A549 (cell line): ENCODE data around the gene CLDN6. TPM values are rescaled to one million over a fixed set of nuclear protein-coding genes. Genes with fewer than 3 reads are reported as not detected.

Source experiments
- ATAC-seq, 2 experiments: fragments of 200-7000 bp in 1 of 2; fragments of >200 bp in 1 of 2; cut with Nextera tagmentation in 1 of 2; cut with Tn5 transposase in 1 of 2; 3 replicates each; pipeline versions ENCODE4 v1.8.0 to v1.9.1; 2018 to 2020; ENCODE audit warnings: mild to moderate bottlenecking in 1 of 2, moderate library complexity in 1 of 2
- CTCF ChIA-PET: fragments of 300-600 bp; sonication (Branson Sonifier 250); formaldehyde crosslinking; extraction: SDS; loops from one replicate; lab custom pipeline; 2021; ENCODE audit warnings: antibody characterized with exemption, inconsistent platforms; lab: Yijun Ruan, JAX
- POLR2A ChIA-PET: fragments of 350-600 bp; formaldehyde crosslinking; extraction: SDS; loops from one replicate; lab custom pipeline; 2021; ENCODE audit warnings: antibody characterized with exemption, inconsistent platforms; lab: Yijun Ruan, JAX
- DNase-seq, 2 experiments: peaks; one replicate each; pipeline versions ENCODE4 v3.0.0 to v3.0.0-alpha.2; 2011 to 2016; ENCODE audit warnings: low read depth in 1 of 2, low spot score in 1 of 2
- FAIRE-seq: peaks from 2 replicates; lab custom pipeline; 2011; peaks lifted over from hg19 to GRCh38; lab: Jason Lieb, UNC
- H3K27ac ChIP-seq, 2 experiments: fragments of >200 bp; sonication (Bioruptor Twin); formaldehyde crosslinking; 3 replicates each; pipeline ENCODE4 v1.5.1; 2016 to 2017
- H3K4me1 ChIP-seq: fragments of >200 bp; sonication (Bioruptor Twin); formaldehyde crosslinking; 3 replicates; pipeline ENCODE4 v1.6.1; 2016
- H3K4me2 ChIP-seq: fragments of >200 bp; sonication (Bioruptor Twin); formaldehyde crosslinking; 3 replicates; pipeline ENCODE4 v1.6.1; 2016
- H3K4me3 ChIP-seq: fragments of >200 bp; sonication (Bioruptor Twin); formaldehyde crosslinking; 3 replicates; pipeline ENCODE4 v1.5.1; 2016
- H3K9me3 ChIP-seq: fragments of >200 bp; sonication (Bioruptor Twin); formaldehyde crosslinking; 3 replicates; pipeline ENCODE4 v1.6.1; 2016
- CBX2 ChIP-seq: fragments of 200-600 bp; sonication (generic); IDR thresholded peaks from 2 replicates; pipeline ENCODE4 v1.6.1; 2016; ENCODE audit warnings: low read depth, mild to moderate bottlenecking, borderline replicate concordance
- CBX8 ChIP-seq: fragments of 200-600 bp; sonication (generic); IDR thresholded peaks from 2 replicates; pipeline ENCODE4 v1.6.1; 2016
- EP300 ChIP-seq, 2 experiments: fragments of >200 bp; sonication (Bioruptor Twin); formaldehyde crosslinking; IDR thresholded peaks; 2 replicates in 1 of 2; 3 replicates in 1 of 2; pipeline ENCODE4 v1.6.1; 2016 to 2017
- ESRRA ChIP-seq: fragments of 150-350 bp; IDR thresholded peaks from 2 replicates; pipeline ENCODE4 v1.6.1; 2014; ENCODE audit warnings: mild to moderate bottlenecking, low read length, borderline replicate concordance
- GATA3 ChIP-seq: IDR thresholded peaks from 2 replicates; pipeline ENCODE4 v1.6.1; 2012; ENCODE audit warnings: borderline replicate concordance
- HDAC2 ChIP-seq: fragments of 200-600 bp; sonication (generic); IDR thresholded peaks from 2 replicates; pipeline ENCODE4 v1.6.1; 2016
- HOXA7 ChIP-seq: fragments of 250-450 bp; sonication (Bioruptor Pico); IDR thresholded peaks from 2 replicates; pipeline ENCODE4 v1.5.0; 2020; ENCODE audit warnings: mild to moderate bottlenecking, moderate library complexity
- JUNB ChIP-seq: fragments of >200 bp; sonication (Bioruptor Twin); formaldehyde crosslinking; IDR thresholded peaks from 2 replicates; pipeline ENCODE4 v1.6.1; 2016
- KDM1A ChIP-seq: fragments of 200-600 bp; sonication (generic); IDR thresholded peaks from 2 replicates; pipeline ENCODE4 v1.6.1; 2016; ENCODE audit warnings: low read depth, mild to moderate bottlenecking
- KDM5A ChIP-seq: fragments of 200-600 bp; sonication (generic); IDR thresholded peaks from 2 replicates; pipeline ENCODE4 v1.6.1; 2016; ENCODE audit warnings: antibody characterized with exemption, mild to moderate bottlenecking
- POLR2A ChIP-seq: IDR thresholded peaks from 2 replicates; pipeline ENCODE4 v1.6.1; 2012; ENCODE audit warnings: mild to moderate bottlenecking, low read length
- POLR2AphosphoS2 ChIP-seq: conservative IDR thresholded peaks from 2 replicates; pipeline ENCODE4 v1.6.1; 2012; ENCODE audit warnings: low read length, improper control_type of control experiment, inconsistent platforms
- SREBF2 ChIP-seq: fragments of 450-650 bp; IDR thresholded peaks from 2 replicates; pipeline ENCODE4 v1.6.1; 2014; ENCODE audit warnings: mild to moderate bottlenecking, moderate library complexity
- TFCP2L1 ChIP-seq: fragments of 250-450 bp; sonication (Bioruptor Pico); IDR thresholded peaks from 2 replicates; pipeline ENCODE4 v1.5.0; 2021; ENCODE audit warnings: mild to moderate bottlenecking
- TP53 ChIP-seq: fragments of 250-450 bp; sonication (Bioruptor Pico); IDR thresholded peaks from 2 replicates; pipeline ENCODE4 v1.5.0; 2021; ENCODE audit warnings: mild to moderate bottlenecking, moderate library complexity
- ZFP36 ChIP-seq: fragments of 450-650 bp; IDR thresholded peaks from 2 replicates; pipeline ENCODE4 v1.6.1; 2014; ENCODE audit warnings: borderline replicate concordance; ENCODE audit not compliant: partially characterized antibody
- ZSCAN20 ChIP-seq: fragments of 250-450 bp; sonication (Bioruptor Pico); IDR thresholded peaks from 2 replicates; pipeline ENCODE4 v1.8.0; 2022; ENCODE audit warnings: mild to moderate bottlenecking, moderate library complexity
- WGBS: methylation state at CpG from one replicate; pipeline ENCODE4 v1.1.6; 2017; ENCODE audit errors: missing lambda C conversion rate; 5-methylcytosine and 5-hydroxymethylcytosine counted together
- polyA plus RNA-seq, 4 experiments: library from polyadenylated mRNA; depleted of rRNA in 3 of 4; stranded (reverse); fragments of >200 nt; fragmentation: RNase III in 1 of 4; extraction: RNeasy Plus Mini Kit Qiagen cat#74134 plus additional on column Dnase treatment in 1 of 4; gene quantifications; 2 replicates in 3 of 4; 3 replicates in 1 of 4; pipeline ENCODE4 v1.2.3, GENCODE V29; 2011 to 2017

CLDN6 gene
- polyA plus RNA-seq, 2 of the 4 experiments (the other 2 are of a cell fraction), result 0.25 TPM; not detected in 1

DNA sequence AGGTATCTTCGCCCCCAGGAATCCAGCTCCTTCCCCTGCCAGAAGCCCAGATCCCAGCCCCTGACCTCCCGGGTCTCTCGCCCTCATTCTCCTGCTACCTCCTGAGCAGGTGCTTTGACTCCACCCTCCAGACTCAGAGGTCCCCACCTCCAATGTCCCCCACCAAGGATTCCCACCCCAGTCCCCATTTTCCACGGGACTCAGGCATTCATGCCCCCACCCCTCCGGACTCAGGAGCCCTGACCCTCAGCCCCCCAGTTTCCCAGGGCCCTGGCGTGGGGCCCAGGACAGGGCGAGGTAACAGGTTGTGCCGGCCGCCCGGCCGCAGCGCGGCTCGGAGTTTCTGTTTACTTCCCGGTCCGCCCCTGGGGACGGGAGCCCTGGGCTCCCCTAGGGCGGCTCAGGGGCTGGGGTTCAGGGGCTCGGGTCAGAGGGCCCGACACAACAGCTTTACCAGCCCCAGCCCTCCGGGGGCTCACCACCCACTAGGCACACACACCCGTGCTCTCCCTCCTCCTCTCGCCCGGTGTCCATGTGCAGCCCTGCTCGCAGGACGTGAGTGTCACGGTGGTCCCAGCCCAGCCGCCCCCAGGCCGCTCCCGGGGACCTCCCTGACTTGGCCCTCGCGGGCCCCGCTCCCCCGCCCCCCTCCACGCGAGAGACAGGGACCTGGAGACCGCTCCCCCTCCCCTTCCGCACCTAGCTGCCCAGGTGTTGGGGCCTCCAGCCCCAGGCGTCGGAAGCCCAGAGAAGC lies 18.2 kb upstream of the CLDN6 start (continued):
- no peak for TF ChIP-seq ZSCAN20 (CRISPR knock-in tag)
- TF ChIP-seq JUNB, result no peak
- TF ChIP-seq CBX2, result no peak
- TF ChIP-seq CBX8, result no peak
- TF ChIP-seq TFCP2L1 (CRISPR knock-in tag), result no peak
- TF ChIP-seq KDM1A, result no peak

DNA sequence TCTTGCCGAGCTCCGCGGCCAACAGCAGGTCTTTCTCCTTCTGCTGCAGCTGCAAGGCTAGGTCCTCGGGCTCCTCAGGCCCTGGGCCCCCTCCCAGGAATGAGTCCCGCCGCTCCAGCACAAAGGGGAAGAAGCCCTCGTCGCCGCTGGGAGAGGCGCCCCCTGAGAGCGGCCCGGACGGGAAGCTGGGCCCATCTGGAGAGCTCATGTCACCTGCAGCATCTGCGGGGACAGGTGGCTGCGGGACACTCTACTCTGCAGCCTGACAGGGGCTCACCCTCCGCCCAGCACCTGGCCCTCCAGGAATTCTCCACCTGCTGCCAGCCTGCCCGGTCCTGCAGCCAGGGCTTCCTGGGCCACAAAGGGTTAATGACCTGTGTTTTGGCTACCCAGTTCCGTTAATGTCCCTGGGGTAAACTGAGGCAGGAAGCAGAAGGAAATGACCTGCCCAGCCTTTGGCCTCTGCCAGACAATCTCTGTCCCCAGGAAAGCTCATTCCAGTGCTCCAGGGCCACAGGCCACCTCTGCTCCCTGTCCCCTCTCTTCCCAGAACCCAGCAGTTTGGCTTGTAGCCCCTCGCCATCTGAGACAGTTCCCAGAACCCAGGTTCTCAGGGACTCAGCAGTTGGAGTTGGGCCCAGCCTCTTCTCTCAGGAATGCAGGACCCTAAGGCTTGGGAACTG lies 17.4 kb upstream of the CLDN6 start:
- Histone ChIP-seq H3K4me3 (no peak overlapping the region), H3K4me1 (0 out of 3 replicates have a peak, but pooled peaks cover 4% of the 10 kb centered on the region), H3K9me3 (no peaks in the 10 kb centered on the region), H3K27ac (no peak overlapping the region), H3K4me2 (peak overlapping the region; percentile 68; the same call in 2 of the 3 replicates)
- no peak for ATAC-seq
- WGBS, result 59% methylated on average over 11 of the region's 19 CpGs
- ChIA-PET CTCF (interaction anchor here (0.5 to 11.8 kb wide), 7 partner anchors 6 to 94 kb away, joined by 3 to 178 read pairs (median 16); partner anchors contain the start of genes TNFRSF12A and ZSCAN10), POLR2A (interaction anchor here (0.6 kb wide), 1 partner anchor 14 kb away, joined by 4 read pairs; no protein-coding TSS in a partner anchor)
- no peak for TF ChIP-seq GATA3
- no peak for TF ChIP-seq HDAC2
- no peak for TF ChIP-seq POLR2A
- no peak for TF ChIP-seq TFCP2L1 (CRISPR knock-in tag)
- TF ChIP-seq ESRRA, result no peak
- no peak for DNase-seq
- no peak for FAIRE-seq

- FAIRE-seq (no peak), DNase-seq (no peak), ATAC-seq (no peak)
- CTCF ChIA-PET, result interaction anchor here (0.8 to 11.0 kb wide), 14 partner anchors 8 to 141 kb away, joined by 3 to 214 read pairs (median 6); partner anchors contain the start of genes BICDL2, CLDN9, HCFC1R1 and ZNF205
- 34% methylated on average over 7 of the region's 7 CpGs for WGBS
- Histone ChIP-seq H3K27ac (no peak overlapping the region), H3K9me3 (no peaks in the 10 kb centered on the region), H3K4me1 (peaks cover 13% of the 10 kb centered on the region), H3K4me3 (no peak overlapping the region), H3K4me2 (no peak overlapping the region)
- POLR2A ChIA-PET, result interaction anchor here (3.8 kb wide), 1 partner anchor 12 kb away, joined by 40 read pairs; the partner anchor contains the start of gene TNFRSF12A
- TF ChIP-seq KDM5A (no peak), EP300 (IDR thresholded peaks at IDR 0.05) (no peak), SREBF2 (no peak), HOXA7 (CRISPR knock-in tag) (no peak)
Observed at GRCh38 chr16:3032624-3033023, 14.6 kb upstream of the CLDN6 start.

DNA sequence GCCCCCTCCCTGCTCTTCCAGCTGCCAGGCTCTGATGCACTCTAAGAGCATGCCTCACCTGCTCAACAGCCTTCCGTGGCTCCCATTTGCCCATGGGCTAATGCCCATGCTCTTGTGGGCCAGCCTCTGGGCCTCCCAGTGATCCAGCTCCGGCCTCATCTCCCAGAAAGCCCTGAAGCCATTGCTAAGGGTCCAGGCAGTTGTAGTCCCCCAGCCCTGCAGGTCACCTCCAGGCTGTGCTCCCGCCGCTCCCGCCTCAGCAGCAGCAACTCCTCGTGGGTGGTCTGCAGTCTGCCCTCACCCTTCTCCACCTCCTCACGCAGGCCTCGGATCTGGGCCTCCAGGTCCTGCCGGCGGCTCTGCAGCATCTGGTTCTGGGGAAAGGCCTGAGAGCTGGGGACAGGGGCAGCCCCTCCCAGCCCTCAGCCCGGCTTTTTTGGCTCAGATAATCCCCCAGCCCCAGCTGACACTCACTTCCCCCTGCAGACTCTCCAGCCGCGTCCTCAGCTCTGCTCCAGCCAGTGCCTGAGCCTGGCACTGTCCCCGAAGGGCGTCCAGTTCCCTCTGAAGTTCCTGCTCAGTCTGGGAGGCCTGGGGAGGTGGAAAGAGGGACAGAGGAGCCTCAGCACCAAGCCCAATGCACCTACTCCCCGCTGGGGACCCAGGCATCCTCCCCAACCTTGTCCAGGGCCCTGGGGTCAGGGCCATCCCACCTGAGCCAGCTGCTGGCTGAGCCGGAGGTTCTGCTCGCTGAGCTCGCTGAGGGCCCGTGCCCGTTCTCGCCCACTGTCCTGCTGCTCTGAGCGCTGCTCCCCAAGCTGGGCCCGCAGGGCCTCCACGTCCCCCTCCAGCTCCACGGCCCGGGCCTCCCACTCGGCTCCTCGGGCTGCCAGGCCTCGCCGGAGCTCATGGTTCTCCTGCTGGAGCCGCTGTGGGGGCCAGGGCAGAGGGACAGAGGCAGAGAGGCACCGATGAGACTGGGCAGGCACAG lies 12.5 kb upstream of the CLDN6 start:
- Histone ChIP-seq H3K4me2 (no peak overlapping the region), H3K27ac (no peak overlapping the region)
- peak in 1 of 2 experiments; percentile 3; a peak in 3 of 6 replicates for ATAC-seq

More for the DNA sequence above, 12.5 kb upstream of the CLDN6 start:
- Histone ChIP-seq H3K4me3 (no peak overlapping the region), H3K4me1 (peaks cover 9% of the 10 kb centered on the region), H3K9me3 (no peaks in the 10 kb centered on the region)
- WGBS, result 77% methylated on average over 28 of the region's 33 CpGs
- FAIRE-seq, result no peak
- TF ChIP-seq TP53 (CRISPR knock-in tag), result no peak
- peak; percentile 47 for TF ChIP-seq ZFP36
- TF ChIP-seq POLR2AphosphoS2, result peak; percentile 25; the same call in 1 of the 2 replicates
- ChIA-PET CTCF (interaction anchor here (0.9 to 11.0 kb wide), 21 partner anchors 8 to 127 kb away, joined by 3 to 214 read pairs (median 7); partner anchors contain the start of genes BICDL2, CLDN6, CLDN9 and HCFC1R1), POLR2A (interaction anchor here (3.8 kb wide), 1 partner anchor 10 kb away, joined by 40 read pairs; the partner anchor contains the start of gene TNFRSF12A)
- no peak for DNase-seq
